Keratinocyte (primary cell): Measurements from ENCODE around the gene OSGIN1. TPM values are rescaled to one million over a fixed set of nuclear protein-coding genes. Genes with fewer than 3 reads are reported as not detected.

Experiments used
- DNase-seq: peaks from one replicate; pipeline ENCODE4 v3.0.0-alpha.2; 2011; ENCODE audit warnings: low read depth, missing footprints, low spot score
- FAIRE-seq: peaks from 2 replicates; lab custom pipeline; 2011; peaks lifted over from hg19 to GRCh38; lab: Jason Lieb, UNC
- H2AFZ ChIP-seq: 2 replicates; pipeline ENCODE4 v1.6.0; 2012; ENCODE audit warnings: low read length, control low read depth, inconsistent platforms; ENCODE audit not compliant: control insufficient read depth
- H3K27ac ChIP-seq: 2 replicates; pipeline ENCODE4 v1.5.1; 2011; ENCODE audit warnings: low read length; ENCODE audit not compliant: control insufficient read depth, insufficient read depth
- H3K27me3 ChIP-seq: 3 replicates; pipeline ENCODE4 v1.6.0; 2011; ENCODE audit warnings: low read length; ENCODE audit not compliant: control insufficient read depth, insufficient read depth; ENCODE audit errors: extremely low read depth
- H3K36me3 ChIP-seq, 2 experiments: 2 replicates in 1 of 2; 3 replicates in 1 of 2; pipeline ENCODE4 v1.5.1; 2011; ENCODE audit warnings: low read length in 2 of 2, mild to moderate bottlenecking in 1 of 2; ENCODE audit not compliant: control insufficient read depth in 2 of 2, insufficient read depth in 2 of 2; ENCODE audit errors: extremely low read depth in 1 of 2
- H3K4me1 ChIP-seq: 3 replicates; pipeline ENCODE4 v1.5.1; 2011; ENCODE audit warnings: low read length; ENCODE audit not compliant: control insufficient read depth, insufficient read depth; ENCODE audit errors: extremely low read depth
- H3K4me2 ChIP-seq: 3 replicates; pipeline ENCODE4 v1.6.0; 2011; ENCODE audit warnings: low read depth, low read length; ENCODE audit not compliant: control insufficient read depth, insufficient read depth; ENCODE audit errors: extremely low read depth
- H3K4me3 ChIP-seq, 3 experiments: fragments of 200-600 bp in 1 of 3; sonication (generic) in 1 of 3; 2 replicates in 2 of 3; 3 replicates in 1 of 3; pipeline ENCODE4 v1.5.1; 2011 to 2016; ENCODE audit warnings: low read length in 3 of 3, mild to moderate bottlenecking in 3 of 3, control low read depth in 2 of 3, inconsistent platforms in 1 of 3, low read depth in 1 of 3, mixed read lengths in 1 of 3, mixed run types in 1 of 3, moderate library complexity in 1 of 3; ENCODE audit not compliant: control insufficient read depth in 2 of 3, insufficient read depth in 2 of 3; ENCODE audit errors: extremely low read depth in 1 of 3
- H3K79me2 ChIP-seq: 2 replicates; pipeline ENCODE4 v1.6.0; 2012; ENCODE audit warnings: low read length; ENCODE audit not compliant: control insufficient read depth, insufficient read depth
- H3K9ac ChIP-seq: 3 replicates; pipeline ENCODE4 v1.6.0; 2011; ENCODE audit warnings: low read length; ENCODE audit not compliant: control insufficient read depth, insufficient read depth; ENCODE audit errors: extremely low read depth
- H3K9me1 ChIP-seq: 3 replicates; pipeline ENCODE4 v1.6.0; 2011; ENCODE audit warnings: low read length; ENCODE audit not compliant: control insufficient read depth, insufficient read depth; ENCODE audit errors: extremely low read depth
- H3K9me3 ChIP-seq: 2 replicates; pipeline ENCODE4 v1.5.1; 2012; ENCODE audit warnings: low read depth, low read length; ENCODE audit not compliant: control insufficient read depth
- H4K20me1 ChIP-seq: 3 replicates; pipeline ENCODE4 v1.6.0; 2011; ENCODE audit warnings: low read length; ENCODE audit not compliant: control insufficient read depth, insufficient read depth; ENCODE audit errors: extremely low read depth
- EZH2 ChIP-seq: IDR thresholded peaks from one replicate; pipeline ENCODE4 v1.6.1; 2012; ENCODE audit warnings: inconsistent platforms, mild to moderate bottlenecking, low read length, moderate library complexity
- dilution Hi-C: fragments of 300-500 bp; cut with MboI; formaldehyde crosslinking; loops from one replicate; pipeline ENCODE4 v1.7.0; 2020; ENCODE audit warnings: low sequenced_read_pairs; ENCODE audit not compliant: extremely low pct_ligation_motif_present
- polyA plus RNA-seq, 5 experiments: library from polyadenylated mRNA; depleted of rRNA in 3 of 5; stranded (reverse) in 3 of 5; stranded (forward) in 1 of 5; unstranded in 1 of 5; fragments of >200 nt; gene quantifications; 1 replicate in 1 of 5; 2 replicates in 3 of 5; 3 replicates in 1 of 5; pipeline versions ENCODE4 v1.2.1 to v1.2.3, GENCODE V29; 2011 to 2012; ENCODE audit warnings: missing spikeins in 2 of 5, low read depth in 1 of 5, low replicate concordance in 1 of 5
- TF ChIP-seq, protein P1 (sequence below), 3 experiments: IDR thresholded peaks in 1 of 3; conservative IDR thresholded peaks in 1 of 3; optimal IDR thresholded peaks in 1 of 3; 2 replicates in 2 of 3; 3 replicates in 1 of 3; pipeline versions ENCODE3 to v1.5.1; 2011; ENCODE audit warnings: low read length in 3 of 3, mild to moderate bottlenecking in 3 of 3, moderate library complexity in 2 of 3, control low read depth in 1 of 3, inconsistent platforms in 1 of 3; ENCODE audit not compliant: insufficient read depth in 2 of 3; ENCODE audit errors: extremely low read depth in 1 of 3

OSGIN1 gene
- polyA plus RNA-seq, 1 donor (not counting 4 experiments of a cell fraction or from before 2014, with no cell fraction given) = 2.1 TPM

DNA sequence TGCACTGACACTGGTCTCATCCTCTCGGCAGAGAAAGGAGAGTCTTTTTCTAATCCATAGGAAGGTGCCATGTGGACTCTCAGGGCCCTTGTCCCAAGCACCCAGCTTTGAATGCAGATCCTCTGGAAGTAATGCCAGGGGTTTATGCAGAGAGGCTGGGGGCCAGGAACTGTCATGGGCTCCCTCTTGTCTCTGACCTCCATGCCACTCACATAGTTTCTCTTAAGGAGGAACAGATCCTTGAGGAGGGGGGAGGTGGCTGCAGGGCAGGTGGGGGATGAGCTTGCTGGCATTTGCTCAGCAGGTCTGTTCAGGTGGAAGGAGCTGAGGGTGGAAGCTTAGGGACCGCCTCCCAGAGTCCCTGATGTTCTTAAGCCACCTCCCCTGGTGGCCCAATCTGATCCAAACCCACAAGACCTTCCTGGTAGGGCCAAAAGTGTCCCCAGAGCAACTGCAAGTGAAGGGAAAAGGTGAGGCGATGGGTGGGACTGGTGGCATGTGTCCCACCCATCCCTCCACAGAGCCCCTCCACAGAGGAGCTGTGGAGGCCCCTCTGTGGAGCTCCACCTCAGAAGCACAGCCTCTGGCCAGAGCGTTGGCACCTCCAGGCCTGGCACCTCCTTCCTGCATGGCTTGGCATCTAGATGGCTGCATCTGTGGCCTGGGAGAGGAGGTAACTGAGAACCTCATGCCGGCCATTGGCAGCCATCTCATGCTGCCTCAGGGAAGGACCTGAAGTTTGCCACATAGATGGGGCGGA lies 24.2 kb downstream of the OSGIN1 start:
- Histone ChIP-seq H3K9me3 (peaks cover 6% of the 10 kb centered on the region), H3K9me1 (no peaks in the 10 kb centered on the region), H4K20me1 (no peaks in the 10 kb centered on the region), H2AFZ (no peak overlapping the region), H3K4me2 (no peak overlapping the region), H3K27ac (no peak overlapping the region), H3K79me2 (no peaks in the 10 kb centered on the region), H3K4me3 (no peak overlapping the region), H3K4me1 (no peaks in the 10 kb centered on the region), H3K27me3 (peaks cover 8% of the 10 kb centered on the region), H3K36me3 (no peaks in the 10 kb centered on the region), H3K9ac (no peak overlapping the region)
- TF ChIP-seq, protein P1, sequence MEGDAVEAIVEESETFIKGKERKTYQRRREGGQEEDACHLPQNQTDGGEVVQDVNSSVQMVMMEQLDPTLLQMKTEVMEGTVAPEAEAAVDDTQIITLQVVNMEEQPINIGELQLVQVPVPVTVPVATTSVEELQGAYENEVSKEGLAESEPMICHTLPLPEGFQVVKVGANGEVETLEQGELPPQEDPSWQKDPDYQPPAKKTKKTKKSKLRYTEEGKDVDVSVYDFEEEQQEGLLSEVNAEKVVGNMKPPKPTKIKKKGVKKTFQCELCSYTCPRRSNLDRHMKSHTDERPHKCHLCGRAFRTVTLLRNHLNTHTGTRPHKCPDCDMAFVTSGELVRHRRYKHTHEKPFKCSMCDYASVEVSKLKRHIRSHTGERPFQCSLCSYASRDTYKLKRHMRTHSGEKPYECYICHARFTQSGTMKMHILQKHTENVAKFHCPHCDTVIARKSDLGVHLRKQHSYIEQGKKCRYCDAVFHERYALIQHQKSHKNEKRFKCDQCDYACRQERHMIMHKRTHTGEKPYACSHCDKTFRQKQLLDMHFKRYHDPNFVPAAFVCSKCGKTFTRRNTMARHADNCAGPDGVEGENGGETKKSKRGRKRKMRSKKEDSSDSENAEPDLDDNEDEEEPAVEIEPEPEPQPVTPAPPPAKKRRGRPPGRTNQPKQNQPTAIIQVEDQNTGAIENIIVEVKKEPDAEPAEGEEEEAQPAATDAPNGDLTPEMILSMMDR (optimal IDR thresholded peaks at IDR 0.05 in 1 of 3, IDR thresholded peaks at IDR 0.05 in 1 of 3, conservative IDR thresholded peaks at IDR 0.05 in 1 of 3; ENCODE audit: extremely low read depth in 1 of 3, insufficient read depth in 2 of 3, low read length in 3 of 3) = no peak
- TF ChIP-seq EZH2 = no peak
- dilution Hi-C loops = no loop called here
- FAIRE-seq = no peak
- no peak for DNase-seq

DNA sequence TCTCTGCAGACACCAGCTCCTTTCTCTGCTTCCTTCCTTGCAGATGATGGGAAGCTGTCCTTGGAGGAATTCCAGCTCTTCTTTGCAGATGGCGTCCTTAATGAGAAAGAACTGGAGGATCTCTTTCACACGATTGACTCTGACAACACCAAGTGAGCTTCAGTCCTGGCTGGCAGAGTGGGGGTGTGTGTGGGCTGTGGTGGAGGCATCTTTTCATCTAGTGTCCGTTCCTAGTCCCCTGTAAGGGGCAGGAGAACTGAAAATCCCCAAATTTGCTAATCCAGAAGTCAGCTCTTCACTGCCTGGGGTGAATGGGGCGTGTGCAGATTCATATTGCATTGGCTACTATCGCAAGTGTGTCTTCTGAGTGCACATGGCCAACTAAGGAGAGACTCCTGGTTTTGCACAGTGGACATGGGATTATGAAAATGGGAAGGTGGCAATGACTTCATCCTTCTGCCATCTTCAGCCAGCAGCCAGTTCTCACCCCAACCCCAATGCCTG lies 25.4 kb downstream of the OSGIN1 start:
- H4K20me1 ChIP-seq = no peaks in the 10 kb centered on the region
- no peaks in the 10 kb centered on the region for H3K4me1 ChIP-seq
- no peak for DNase-seq
- no peak overlapping the region for H3K4me2 ChIP-seq
- TF ChIP-seq EZH2 = no peak
- TF ChIP-seq, protein P1 (optimal IDR thresholded peaks at IDR 0.05 in 1 of 3, IDR thresholded peaks at IDR 0.05 in 1 of 3, conservative IDR thresholded peaks at IDR 0.05 in 1 of 3; ENCODE audit: extremely low read depth in 1 of 3, insufficient read depth in 2 of 3, low read length in 3 of 3) = no peak
- no peak for FAIRE-seq
- no peaks in the 10 kb centered on the region for H3K36me3 ChIP-seq
- peaks cover 8% of the 10 kb centered on the region for H3K27me3 ChIP-seq
- peaks cover 6% of the 10 kb centered on the region for H3K9me3 ChIP-seq
- no peaks in the 10 kb centered on the region for H3K79me2 ChIP-seq
- H3K9ac ChIP-seq = no peak overlapping the region
- H3K4me3 ChIP-seq = no peak overlapping the region
- H3K9me1 ChIP-seq = no peaks in the 10 kb centered on the region
- no peak overlapping the region for H3K27ac ChIP-seq
- dilution Hi-C loops = no loop called here
- no peak overlapping the region for H2AFZ ChIP-seq
